Measurements from ENCODE around the gene HTT.
"Not testable (repeated sequence)": the region's sequence is repeated elsewhere in the genome, so short reads cannot be mapped to it uniquely, and the experiment has no call there.

Gene HTT

GRCh38 chr4:3087115-3087797 lies 12.8 kb downstream of the HTT start:
- no peak overlapping the region for H2AFZ ChIP-seq (ENCODE audit: low read length)
- no peak overlapping the region for H3K27ac ChIP-seq (ENCODE audit: low read length)
- H3K9me2 ChIP-seq (replicated peaks; ENCODE audit: insufficient read depth, low read length), result no peaks in the 10 kb centered on the region
- H3K4me3 ChIP-seq (ENCODE audit: low read length), result no peak overlapping the region
- H3K4me1 ChIP-seq (ENCODE audit: low read length), result peaks cover 10% of the 10 kb centered on the region; the same call in 1 of the 2 replicates
- no peak for DNase-seq
- H3K9ac ChIP-seq (ENCODE audit: low read length), result no peak overlapping the region
- H3K79me2 ChIP-seq (ENCODE audit: low read length), result peaks cover 26% of the 10 kb centered on the region
- TF ChIP-seq, protein P1, sequence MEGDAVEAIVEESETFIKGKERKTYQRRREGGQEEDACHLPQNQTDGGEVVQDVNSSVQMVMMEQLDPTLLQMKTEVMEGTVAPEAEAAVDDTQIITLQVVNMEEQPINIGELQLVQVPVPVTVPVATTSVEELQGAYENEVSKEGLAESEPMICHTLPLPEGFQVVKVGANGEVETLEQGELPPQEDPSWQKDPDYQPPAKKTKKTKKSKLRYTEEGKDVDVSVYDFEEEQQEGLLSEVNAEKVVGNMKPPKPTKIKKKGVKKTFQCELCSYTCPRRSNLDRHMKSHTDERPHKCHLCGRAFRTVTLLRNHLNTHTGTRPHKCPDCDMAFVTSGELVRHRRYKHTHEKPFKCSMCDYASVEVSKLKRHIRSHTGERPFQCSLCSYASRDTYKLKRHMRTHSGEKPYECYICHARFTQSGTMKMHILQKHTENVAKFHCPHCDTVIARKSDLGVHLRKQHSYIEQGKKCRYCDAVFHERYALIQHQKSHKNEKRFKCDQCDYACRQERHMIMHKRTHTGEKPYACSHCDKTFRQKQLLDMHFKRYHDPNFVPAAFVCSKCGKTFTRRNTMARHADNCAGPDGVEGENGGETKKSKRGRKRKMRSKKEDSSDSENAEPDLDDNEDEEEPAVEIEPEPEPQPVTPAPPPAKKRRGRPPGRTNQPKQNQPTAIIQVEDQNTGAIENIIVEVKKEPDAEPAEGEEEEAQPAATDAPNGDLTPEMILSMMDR (IDR thresholded peaks at IDR 0.05; ENCODE audit: low read length), result no peak
- no peak for TF ChIP-seq EZH2 (optimal IDR thresholded peaks at IDR 0.05; ENCODE audit: low read depth, low read length)
- TF ChIP-seq EZH2phosphoT487 (IDR thresholded peaks at IDR 0.05; ENCODE audit: low read length), result no peak
- no peaks in the 10 kb centered on the region for H3K36me3 ChIP-seq (replicated peaks; ENCODE audit: insufficient read depth, low read length)
- peaks cover 4% of the 10 kb centered on the region; the same call in 1 of the 2 replicates for H3F3A ChIP-seq (ENCODE audit: insufficient read depth, low read length)
- no peaks in the 10 kb centered on the region for H4K20me1 ChIP-seq (ENCODE audit: insufficient read depth, low read length)
- H3K9me3 ChIP-seq (replicated peaks; ENCODE audit: insufficient read depth, low read length), result no peaks in the 10 kb centered on the region
- H3K4me2 ChIP-seq (ENCODE audit: low read depth, low read length), result no peak overlapping the region
- H3K27me3 ChIP-seq (replicated peaks; ENCODE audit: insufficient read depth, low read length), result no peaks in the 10 kb centered on the region

GRCh38 chr4:3091464-3091863 lies 17.0 kb downstream of the HTT start:
- Histone ChIP-seq H3K9me3 (replicated peaks; ENCODE audit: insufficient read depth, low read length) (no peaks in the 10 kb centered on the region), H3K9ac (ENCODE audit: low read length) (no peak overlapping the region), H3K9me2 (replicated peaks; ENCODE audit: insufficient read depth, low read length) (no peaks in the 10 kb centered on the region), H3K4me2 (ENCODE audit: low read depth, low read length) (peak overlapping the region; percentile 5; the same call in 1 of the 2 replicates), H3K27ac (ENCODE audit: low read length) (no peak overlapping the region; the same call in 1 of the 2 replicates), H3K4me1 (ENCODE audit: low read length) (peaks cover 10% of the 10 kb centered on the region; the same call in 1 of the 2 replicates), H3K4me3 (ENCODE audit: low read length) (no peak overlapping the region), H2AFZ (ENCODE audit: low read length) (no peak overlapping the region), H3K27me3 (replicated peaks; ENCODE audit: insufficient read depth, low read length) (no peaks in the 10 kb centered on the region), H4K20me1 (ENCODE audit: insufficient read depth, low read length) (no peaks in the 10 kb centered on the region), H3K36me3 (replicated peaks; ENCODE audit: insufficient read depth, low read length) (no peaks in the 10 kb centered on the region), H3F3A (ENCODE audit: insufficient read depth, low read length) (peaks cover 4% of the 10 kb centered on the region; the same call in 1 of the 2 replicates), H3K79me2 (ENCODE audit: low read length) (0 out of 2 replicates have a peak, but pooled peaks cover 1% of the 10 kb centered on the region)
- TF ChIP-seq EZH2 (optimal IDR thresholded peaks at IDR 0.05; ENCODE audit: low read depth, low read length) (no peak), EZH2phosphoT487 (IDR thresholded peaks at IDR 0.05; ENCODE audit: low read length) (no peak)
- TF ChIP-seq, protein P1 (IDR thresholded peaks at IDR 0.05; ENCODE audit: low read length), result no peak
- DNase-seq, result peak; percentile 27

DNA sequence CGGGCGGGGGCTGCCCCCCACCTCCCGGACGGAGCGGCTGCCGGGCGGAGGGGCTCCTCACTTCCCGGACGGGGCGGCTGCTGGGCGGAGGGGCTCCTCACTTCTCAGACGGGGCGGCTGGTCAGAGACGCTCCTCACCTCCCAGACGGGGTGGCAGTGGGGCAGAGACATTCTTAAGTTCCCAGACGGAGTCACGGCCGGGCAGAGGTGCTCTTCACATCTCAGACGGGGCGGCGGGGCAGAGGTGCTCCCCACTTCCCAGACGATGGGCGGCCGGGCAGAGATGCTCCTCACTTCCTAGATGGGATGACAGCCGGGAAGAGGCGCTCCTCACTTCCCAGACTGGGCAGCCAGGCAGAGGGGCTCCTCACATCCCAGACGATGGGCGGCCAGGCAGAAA lies 20.2 kb downstream of the HTT start:
- not testable (repeated sequence) for H3K79me2 ChIP-seq (ENCODE audit: low read length); H3K9me3 ChIP-seq (replicated peaks; ENCODE audit: insufficient read depth, low read length); H3K4me3 ChIP-seq (ENCODE audit: low read length); H3K4me1 ChIP-seq (ENCODE audit: low read length); H3K27ac ChIP-seq (ENCODE audit: low read length); H3K9ac ChIP-seq (ENCODE audit: low read length); DNase-seq; H4K20me1 ChIP-seq (ENCODE audit: insufficient read depth, low read length); H3K4me2 ChIP-seq (ENCODE audit: low read depth, low read length); H2AFZ ChIP-seq (ENCODE audit: low read length); H3F3A ChIP-seq (ENCODE audit: insufficient read depth, low read length); H3K27me3 ChIP-seq (replicated peaks; ENCODE audit: insufficient read depth, low read length); H3K36me3 ChIP-seq (replicated peaks; ENCODE audit: insufficient read depth, low read length); H3K9me2 ChIP-seq (replicated peaks; ENCODE audit: insufficient read depth, low read length)

DNA sequence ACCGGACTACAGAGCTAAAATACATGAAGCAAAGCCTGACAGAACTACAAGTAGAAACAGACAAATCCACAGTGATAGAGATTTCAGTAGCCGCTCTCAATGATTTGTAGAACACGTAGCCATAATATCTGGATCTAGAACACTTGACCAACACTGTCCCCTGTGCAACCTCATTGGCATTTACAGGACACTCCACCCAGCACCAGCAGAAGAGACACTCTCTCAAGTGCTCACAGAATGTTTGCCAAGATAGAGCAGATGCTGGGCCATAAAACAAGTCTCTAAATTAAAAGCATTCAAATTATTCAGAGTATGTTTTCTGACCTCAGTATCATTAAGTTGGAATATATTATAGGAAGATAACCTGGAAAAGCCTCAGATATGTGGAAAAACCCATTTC lies 21.7 kb downstream of the HTT start:
- H3K36me3 ChIP-seq (replicated peaks; ENCODE audit: insufficient read depth, low read length), result no peaks in the 10 kb centered on the region

More for the DNA sequence above, 21.7 kb downstream of the HTT start:
- H3K9me2 ChIP-seq (replicated peaks; ENCODE audit: insufficient read depth, low read length), result no peaks in the 10 kb centered on the region
- no peak overlapping the region for H3K4me2 ChIP-seq (ENCODE audit: low read depth, low read length)
- no peak overlapping the region for H3K4me3 ChIP-seq (ENCODE audit: low read length)
- DNase-seq, result no peak
- no peak overlapping the region for H3K27ac ChIP-seq (ENCODE audit: low read length)
- H3K9ac ChIP-seq (ENCODE audit: low read length), result no peak overlapping the region
- peaks cover 6% of the 10 kb centered on the region; the same call in 1 of the 2 replicates for H3K4me1 ChIP-seq (ENCODE audit: low read length)
- H4K20me1 ChIP-seq (ENCODE audit: insufficient read depth, low read length), result no peaks in the 10 kb centered on the region
- H3K27me3 ChIP-seq (replicated peaks; ENCODE audit: insufficient read depth, low read length), result no peaks in the 10 kb centered on the region
- H3K9me3 ChIP-seq (replicated peaks; ENCODE audit: insufficient read depth, low read length), result no peaks in the 10 kb centered on the region
- no peaks in the 10 kb centered on the region; the same call in 1 of the 2 replicates for H3K79me2 ChIP-seq (ENCODE audit: low read length)
- no peak overlapping the region for H2AFZ ChIP-seq (ENCODE audit: low read length)
- H3F3A ChIP-seq (ENCODE audit: insufficient read depth, low read length), result peaks cover 3% of the 10 kb centered on the region; the same call in 1 of the 2 replicates
- TF ChIP-seq, protein P1 (IDR thresholded peaks at IDR 0.05; ENCODE audit: low read length), result no peak
- TF ChIP-seq EZH2phosphoT487 (IDR thresholded peaks at IDR 0.05; ENCODE audit: low read length), result no peak
- TF ChIP-seq EZH2 (optimal IDR thresholded peaks at IDR 0.05; ENCODE audit: low read depth, low read length), result no peak
